Right renal pelvis (tissue), 4 donors: ENCODE results near the gene RSAD1. TPM values are rescaled to one million over a fixed set of nuclear protein-coding genes. Genes with fewer than 3 reads are reported as not detected.

ENCODE experiments used
- polyA plus RNA-seq, 4 donors: library from polyadenylated mRNA; unstranded; fragments of 120-200 nt; gene quantifications; one replicate each; pipeline ENCODE4 v1.2.1, GENCODE V29; 2013; ENCODE audit not compliant: insufficient read length in 4 of 4

RSAD1 gene
- polyA plus RNA-seq, 4 donors = 49.7 to 56.5 (median 53.1) TPM

Other genes with a start within 250 kb of the RSAD1 start
- 1 to 10 TPM; 1.7 to 3.0 (median 2.4) TPM for gene TMEM92, start 204.4 kb upstream of the RSAD1 start, polyA plus RNA-seq
- gene XYLT2, start 132.7 kb upstream of the RSAD1 start, polyA plus RNA-seq = 10 to 100 TPM; 17.9 to 25.8 (median 19.0) TPM
- 10 to 100 TPM; 64.6 to 78.2 (median 73.0) TPM for gene MRPL27, start 105.7 kb upstream of the RSAD1 start, polyA plus RNA-seq
- 1 to 10 TPM; 7.4 to 9.1 (median 7.9) TPM for gene EME1, start 105.6 kb upstream of the RSAD1 start, polyA plus RNA-seq
- gene LRRC59, start 81.3 kb upstream of the RSAD1 start, polyA plus RNA-seq = 10 to 100 TPM; 59.9 to 65.0 (median 63.8) TPM
- 10 to 100 TPM; 68.7 to 97.0 (median 91.0) TPM for gene ACSF2, start 52.6 kb upstream of the RSAD1 start, polyA plus RNA-seq
- 1 to 10 TPM in 3 of 4 donors, under 1 TPM in 1; 0.91 to 3.0 (median 1.7) TPM for gene CHAD, start 10.0 kb upstream of the RSAD1 start, polyA plus RNA-seq
- 1 to 10 TPM; 1.9 to 3.0 (median 2.2) TPM for gene MYCBPAP, start 29.6 kb downstream of the RSAD1 start, polyA plus RNA-seq
- 10 to 100 TPM; 10.1 to 12.9 (median 10.9) TPM for gene EPN3, start 53.9 kb downstream of the RSAD1 start, polyA plus RNA-seq
- 10 to 100 TPM; 52.2 to 62.3 (median 53.7) TPM for gene SPATA20, start 68.3 kb downstream of the RSAD1 start, polyA plus RNA-seq
- gene CACNA1G, start 81.9 kb downstream of the RSAD1 start, polyA plus RNA-seq = 1 to 10 TPM; 6.5 to 7.4 (median 6.9) TPM
- gene ABCC3, start 156.0 kb downstream of the RSAD1 start, polyA plus RNA-seq = 10 to 100 TPM in 1 of 4 donors, 1 to 10 TPM in 3; 6.9 to 11.3 (median 9.7) TPM
- 10 to 100 TPM; 41.0 to 51.6 (median 49.3) TPM for gene ANKRD40, start 229.1 kb downstream of the RSAD1 start, polyA plus RNA-seq
- 100 to 1,000 TPM; 493 to 644 (median 630) TPM for gene LUC7L3, start 240.7 kb downstream of the RSAD1 start, polyA plus RNA-seq